Panc1 (cell line): ENCODE measurements around the gene TCEAL6.
"Not testable (repeated sequence)": the region's sequence is repeated elsewhere in the genome, so short reads cannot be mapped to it uniquely, and the experiment has no call there.

Source experiments
- CTCF ChIP-seq: fragments of 450-650 bp; IDR thresholded peaks from 2 replicates; pipeline ENCODE4 v1.5.1; 2017; ENCODE audit warnings: mild to moderate bottlenecking
- REST ChIP-seq, 2 experiments: IDR thresholded peaks; 2 replicates each; pipeline ENCODE4 v1.6.1; 2011 to 2012; ENCODE audit warnings: low read depth in 2 of 2, control low read depth in 1 of 2, low read length in 1 of 2, mild to moderate bottlenecking in 1 of 2, moderate library complexity in 1 of 2; ENCODE audit not compliant: insufficient read depth in 1 of 2

- not testable (repeated sequence) for TF ChIP-seq CTCF; REST (IDR thresholded peaks at IDR 0.05; ENCODE audit: insufficient read depth in 1 of 2, low read depth in 2 of 2, low read length in 1 of 2)
These were observed at the start of gene TCEAL6 for GRCh38 chrX:102142274-102142673.
